HG03064 (cell line): ENCODE results near the gene MOV10L1.
A peak's percentile ranks its signal among the peaks of the same experiment; 100 is the strongest.

ENCODE experiments used
- ATAC-seq: cut with Tn5 transposase; IDR thresholded peaks from one replicate; pipeline ENCODE4 v1.9.1; 2021; ENCODE audit warnings: low read depth; ENCODE audit not compliant: unreplicated experiment

Gene MOV10L1

GRCh38 chr22:50184902-50185374 lies 95.1 kb downstream of the MOV10L1 start:
- no peak for ATAC-seq

DNA sequence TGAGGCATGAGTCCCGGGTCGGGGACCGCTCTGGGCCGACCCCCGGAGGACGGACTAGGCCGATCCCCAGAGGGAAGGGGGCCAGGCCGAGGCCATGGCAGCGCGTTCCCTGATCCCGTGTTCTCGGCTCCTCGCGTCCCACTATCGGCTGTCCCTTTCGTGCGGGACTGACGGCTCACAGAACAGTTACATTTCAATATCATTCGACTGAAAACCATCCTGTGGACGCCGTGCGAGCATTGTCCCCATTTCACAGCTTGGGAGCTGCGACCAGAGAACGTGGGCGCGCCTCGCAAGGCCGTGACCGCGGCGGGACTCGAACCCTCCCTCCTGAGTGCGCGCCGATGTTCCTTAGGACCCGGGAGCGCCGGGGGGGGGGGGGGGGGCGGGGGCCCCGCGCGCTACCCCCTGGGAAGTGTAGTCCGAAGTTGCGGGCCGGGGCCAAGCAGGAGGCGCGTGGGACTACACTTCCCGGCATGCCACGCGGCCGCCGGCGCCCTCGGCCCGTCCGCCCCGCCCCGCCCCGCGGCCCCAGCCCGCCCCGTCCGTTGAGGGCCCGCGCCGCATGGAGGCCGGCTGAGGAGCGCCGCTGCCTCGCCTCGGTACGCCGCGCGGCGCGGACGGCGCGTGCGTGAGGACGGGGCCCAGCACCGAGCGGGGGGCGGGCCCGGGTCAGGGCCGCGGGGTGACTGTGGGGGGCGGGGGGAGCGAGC lies 95.7 kb downstream of the MOV10L1 start, which contains the start of gene TRABD:
TRABD (plus strand) TSS at position 539 of the 713 bp plus-strand sequence. CDS start 7,148 bp downstream, outside the sequence.
- ATAC-seq: no peak

DNA sequence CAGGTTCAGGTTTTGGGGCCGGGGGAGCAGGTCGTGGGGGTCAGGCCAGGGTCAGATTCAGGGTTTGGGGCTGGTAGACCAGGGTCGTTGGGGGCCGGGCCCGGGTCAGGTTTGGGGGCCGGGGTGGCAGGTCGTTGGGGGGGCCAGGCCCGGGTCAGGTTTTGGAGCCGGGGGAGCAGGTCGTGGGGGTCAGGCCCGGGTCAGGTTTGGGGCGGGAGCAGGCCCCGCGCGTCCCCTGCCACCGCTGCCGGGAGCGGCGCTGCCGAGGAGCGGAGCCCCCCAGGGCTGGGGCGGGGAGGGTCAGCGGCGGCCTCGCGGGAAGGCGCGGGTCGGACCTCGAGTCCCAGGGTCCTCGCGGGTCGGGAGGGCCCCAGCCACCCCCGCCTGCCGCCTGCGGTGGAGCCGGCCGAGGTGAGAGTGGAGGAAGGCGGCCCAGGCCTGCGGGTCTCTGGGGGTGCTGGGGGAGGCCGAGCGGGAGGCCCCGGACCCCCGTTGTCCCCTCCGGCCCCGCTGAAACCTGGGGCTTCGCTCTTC lies 96.4 kb downstream of the MOV10L1 start:
- ATAC-seq: no peak

DNA sequence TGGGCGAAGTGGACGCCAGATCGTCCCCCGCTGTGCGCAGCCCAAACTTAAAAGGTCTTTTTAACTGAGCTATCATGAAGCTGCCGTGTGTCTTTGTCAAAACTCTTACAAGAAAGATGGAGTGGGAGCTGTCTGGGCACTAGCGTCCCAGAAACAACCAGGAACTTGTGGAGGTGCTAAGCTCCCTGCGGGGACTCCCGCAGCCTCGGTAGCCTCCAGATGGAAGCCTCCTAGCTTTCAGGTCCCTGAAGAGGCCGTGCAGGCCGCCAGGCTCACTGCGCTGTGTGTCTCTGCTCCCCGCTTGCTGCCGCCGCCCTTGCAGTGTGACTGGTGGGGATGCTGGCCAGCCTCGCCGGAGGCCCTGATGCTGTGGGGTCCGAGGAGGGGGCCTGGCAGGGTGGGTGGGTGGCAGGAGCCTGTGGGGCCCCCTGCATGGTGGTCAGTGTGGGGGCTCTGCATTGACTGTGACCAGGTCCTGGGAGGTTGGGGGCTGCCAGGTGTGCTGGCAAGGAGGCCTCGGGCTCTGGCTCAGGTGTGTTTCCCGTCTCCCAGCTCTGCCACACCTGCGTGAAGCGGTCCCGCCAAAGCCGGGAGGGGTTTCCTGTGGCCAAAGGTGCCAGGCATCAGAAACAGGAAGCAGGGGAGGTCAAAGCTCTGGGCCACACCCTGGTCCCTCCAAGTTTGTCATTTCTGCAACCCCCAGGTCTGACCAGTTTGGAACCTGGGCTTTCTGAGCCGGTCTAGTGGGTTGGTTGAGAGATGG lies 97.1 kb downstream of the MOV10L1 start:
- ATAC-seq: no peak

DNA sequence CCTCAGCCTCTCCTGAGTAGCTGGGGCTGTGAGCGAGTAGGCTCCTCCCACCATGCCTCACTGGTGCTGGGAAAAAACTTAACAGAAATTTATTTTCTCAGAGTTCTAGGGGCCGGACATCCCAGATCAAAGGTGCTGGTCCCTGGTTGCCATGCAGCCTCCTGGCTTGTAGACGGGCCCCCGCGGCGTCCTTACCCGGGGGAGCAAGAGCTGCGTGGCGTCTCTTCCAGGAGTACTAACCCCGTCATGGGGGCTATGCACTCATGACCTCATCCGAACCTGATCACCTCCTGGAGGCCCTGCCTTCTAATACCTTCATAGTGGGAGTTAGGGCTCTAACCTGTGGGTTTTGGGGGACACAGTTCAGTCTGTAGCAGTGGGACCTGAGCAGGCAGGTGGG lies 98.5 kb downstream of the MOV10L1 start:
- no peak for ATAC-seq

GRCh38 chr22:50189184-50189848 lies 99.5 kb downstream of the MOV10L1 start:
- ATAC-seq: no peak

DNA sequence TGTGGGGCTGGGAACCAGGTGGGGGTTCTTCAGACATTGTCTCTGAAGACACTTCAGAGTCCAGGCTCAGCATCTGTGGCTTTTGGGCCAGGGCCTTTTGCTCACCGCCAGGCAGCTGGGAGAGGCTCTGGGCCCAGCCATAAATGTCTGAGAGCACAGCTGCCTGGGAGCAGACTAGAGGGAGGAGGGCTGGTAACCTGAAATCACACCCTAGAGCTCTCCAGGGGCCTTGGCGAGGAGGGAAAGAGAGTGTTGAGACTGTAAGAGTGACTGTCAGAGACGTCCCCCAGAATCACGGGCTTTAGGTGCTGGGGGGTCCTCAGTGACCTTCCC lies 100.0 kb downstream of the MOV10L1 start:
- ATAC-seq: no peak

- ATAC-seq: peak; percentile 36
Observed at GRCh38 chr22:50190182-50190940, 100.6 kb downstream of the MOV10L1 start.

DNA sequence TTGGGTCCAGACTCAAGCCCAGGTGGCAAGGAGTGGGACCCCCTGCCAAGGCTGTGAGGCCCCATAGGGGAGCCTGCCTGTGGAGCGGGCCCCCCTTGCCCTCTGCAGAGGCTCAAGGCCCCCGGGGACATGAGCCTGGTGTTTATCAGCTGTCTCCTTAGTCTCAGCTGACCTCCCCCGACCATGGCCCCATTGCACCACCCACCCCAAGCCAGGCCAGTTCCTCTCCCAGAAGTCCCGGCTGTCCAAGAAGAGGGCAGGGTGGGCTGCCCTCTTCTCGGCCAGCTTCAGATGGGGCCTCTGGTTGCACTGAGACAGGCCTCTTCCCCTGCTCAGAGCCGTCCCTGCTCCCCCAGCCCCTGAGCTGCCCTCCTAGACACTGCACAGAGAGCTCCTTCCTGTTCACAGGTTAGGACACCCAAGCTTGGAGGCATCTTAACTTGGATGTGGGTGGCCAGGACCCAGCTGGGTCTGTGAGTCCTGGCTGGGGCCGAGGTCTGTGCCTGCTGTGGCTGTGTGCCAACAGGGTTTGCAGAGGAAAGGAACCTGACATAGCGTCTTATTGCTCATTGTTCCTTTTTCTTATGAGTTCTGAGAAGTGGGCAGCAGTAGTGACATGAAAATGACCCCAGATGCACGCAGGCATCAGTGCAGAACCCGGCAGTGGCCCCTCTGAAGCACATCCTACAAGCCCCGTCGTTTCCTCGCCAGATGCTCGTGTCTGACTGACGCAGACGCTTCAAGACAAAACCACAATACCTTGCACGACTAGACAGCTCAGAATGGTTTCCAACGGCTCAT lies 101.3 kb downstream of the MOV10L1 start:
- peak; percentile 28 for ATAC-seq

DNA sequence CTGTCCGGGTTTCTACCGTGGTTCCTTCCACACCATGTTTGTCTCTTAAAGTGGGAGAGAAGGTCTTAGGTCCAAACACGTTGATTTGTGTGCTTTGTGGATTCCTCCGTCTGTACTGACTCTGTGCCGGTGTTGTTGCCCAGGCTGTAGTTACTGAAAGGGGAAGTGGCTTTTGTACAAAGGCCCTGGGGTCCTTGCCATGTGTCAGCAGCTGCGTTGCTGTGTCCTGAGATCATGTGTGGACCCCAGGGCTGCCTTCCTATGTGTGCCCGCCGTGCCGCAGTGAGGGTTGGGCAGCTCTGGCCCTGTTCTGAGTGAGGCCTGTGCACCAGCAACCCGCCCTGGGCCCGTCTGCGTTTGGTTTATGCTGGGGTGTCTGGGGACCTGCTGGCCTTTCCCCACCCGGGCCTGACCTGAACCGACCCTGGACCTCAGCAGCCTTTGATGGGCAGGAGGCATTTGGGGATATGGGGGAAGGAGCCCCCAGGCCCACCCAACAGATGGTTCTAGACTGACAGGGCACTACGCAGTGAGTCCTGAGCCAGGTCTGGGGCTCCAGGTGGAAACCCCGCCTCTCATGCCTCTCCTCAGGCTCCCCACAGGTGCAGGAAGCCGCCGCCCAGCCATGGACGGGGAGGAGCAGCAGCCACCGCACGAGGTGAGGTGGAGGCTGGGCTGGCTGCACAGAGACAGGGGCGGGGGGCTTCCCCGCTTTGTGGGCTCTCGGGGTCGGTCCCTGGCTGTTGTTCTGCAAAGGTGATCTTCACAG lies 102.8 kb downstream of the MOV10L1 start:
- ATAC-seq: no peak

DNA sequence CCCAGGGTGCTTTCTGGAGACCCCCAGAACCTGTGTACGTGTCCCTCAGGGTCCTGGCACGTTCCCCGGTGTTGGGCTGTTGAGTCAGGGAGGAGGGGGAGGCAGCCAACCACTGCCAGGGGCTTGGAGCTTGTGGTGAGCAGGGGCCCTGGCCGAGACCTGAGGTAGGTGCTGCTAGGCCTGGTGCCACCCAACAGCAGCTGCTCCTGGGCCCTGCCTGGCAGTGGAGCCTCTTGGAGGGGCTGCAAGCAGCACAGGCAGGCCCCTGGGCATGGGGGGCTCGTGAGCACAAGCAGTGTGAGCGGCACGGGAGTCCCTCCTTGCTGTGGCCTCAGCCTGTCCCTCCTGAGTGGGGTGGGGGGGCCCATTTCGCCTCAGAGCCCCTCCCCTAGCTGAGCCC lies 103.8 kb downstream of the MOV10L1 start:
- no peak for ATAC-seq

- no peak for ATAC-seq
Observed at GRCh38 chr22:50194037-50194805, 104.4 kb downstream of the MOV10L1 start.

DNA sequence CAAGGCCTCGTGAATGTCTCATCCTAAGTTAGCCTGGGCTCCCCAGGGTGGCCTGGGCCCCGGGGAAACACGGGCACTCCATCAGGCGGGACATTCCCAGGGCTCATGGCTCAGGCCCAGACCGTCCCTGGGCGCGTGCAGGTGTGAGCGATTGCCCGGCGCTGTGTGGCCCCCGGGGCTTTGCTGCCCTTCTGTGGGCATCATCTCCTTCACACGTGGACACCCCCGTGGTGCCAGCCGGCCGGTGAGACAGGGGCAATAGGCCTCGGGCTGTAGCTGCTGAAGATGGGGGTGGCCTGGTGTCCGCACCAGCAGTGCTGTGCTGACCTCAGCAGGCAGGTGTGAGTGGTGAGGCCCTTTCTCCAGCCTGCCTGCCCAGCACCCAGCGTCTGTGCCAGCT lies 106.5 kb downstream of the MOV10L1 start:
- no peak for ATAC-seq

DNA sequence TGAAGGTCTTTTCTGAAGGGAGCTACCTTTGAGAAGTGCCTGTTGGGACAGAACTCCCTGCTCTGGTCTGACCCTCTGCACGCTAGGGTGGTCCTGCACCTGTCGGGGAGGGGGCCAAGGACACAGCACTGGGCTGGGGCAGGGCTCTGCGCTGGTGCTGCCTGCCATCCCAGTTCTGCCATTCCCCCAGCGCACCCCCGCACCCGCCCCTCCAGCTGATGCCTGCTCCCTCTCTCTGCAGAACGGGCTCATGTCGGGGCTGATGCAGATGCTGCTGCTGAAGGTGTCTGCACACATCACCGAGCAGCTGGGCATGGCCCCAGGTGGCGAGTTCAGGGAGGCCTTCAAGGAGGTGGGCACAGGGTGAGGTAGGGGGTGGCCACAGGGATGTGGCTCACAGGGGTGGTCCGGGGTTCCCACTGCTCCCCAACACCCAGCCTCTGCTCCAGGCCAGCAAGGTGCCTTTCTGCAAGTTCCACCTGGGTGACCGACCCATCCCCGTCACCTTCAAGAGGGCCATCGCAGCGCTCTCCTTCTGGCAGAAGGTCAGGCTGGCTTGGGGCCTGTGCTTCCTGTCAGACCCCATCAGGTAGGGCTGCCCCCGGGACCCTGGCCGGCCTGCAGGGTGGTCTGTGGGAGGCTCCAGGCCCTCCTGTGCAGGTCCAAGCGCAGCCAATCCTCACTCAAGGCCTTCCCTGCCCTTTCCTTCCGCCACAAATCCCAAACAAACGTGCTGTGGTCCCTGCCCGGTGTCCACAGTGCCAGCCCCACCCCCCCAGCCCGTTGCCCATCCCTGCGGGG lies 107.4 kb downstream of the MOV10L1 start:
- ATAC-seq: no peak

DNA sequence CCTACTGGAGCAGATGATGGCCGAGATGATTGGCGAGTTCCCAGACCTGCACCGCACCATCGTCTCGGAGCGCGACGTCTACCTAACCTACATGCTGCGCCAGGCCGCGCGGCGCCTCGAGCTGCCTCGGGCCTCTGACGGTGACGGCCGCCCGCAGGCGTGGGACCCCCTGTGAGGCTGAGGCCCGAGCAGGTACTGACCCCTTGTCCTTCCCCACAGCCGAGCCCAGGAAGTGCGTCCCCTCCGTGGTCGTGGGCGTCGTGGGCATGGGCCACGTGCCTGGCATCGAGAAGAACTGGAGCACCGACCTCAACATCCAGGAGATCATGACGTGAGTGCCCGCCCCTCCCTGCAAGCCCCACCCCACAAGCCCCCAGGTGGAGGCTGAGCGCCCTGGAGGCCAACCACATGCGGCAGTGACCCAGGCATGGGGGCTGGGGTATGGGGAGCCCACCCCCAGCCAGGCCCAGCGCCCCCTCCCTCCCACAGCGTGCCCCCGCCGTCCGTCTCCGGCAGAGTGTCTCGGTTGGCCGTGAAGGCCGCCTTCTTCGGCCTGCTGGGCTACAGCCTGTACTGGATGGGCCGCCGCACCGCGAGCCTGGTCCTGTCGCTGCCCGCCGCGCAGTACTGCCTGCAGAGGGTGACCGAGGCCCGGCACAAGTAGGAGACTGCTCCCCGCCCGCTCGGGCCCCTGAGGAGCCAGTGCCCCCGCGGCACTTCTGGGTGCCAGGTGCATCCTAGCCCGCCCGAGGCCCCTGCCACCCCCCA lies 108.2 kb downstream of the MOV10L1 start:
- ATAC-seq: no peak

DNA sequence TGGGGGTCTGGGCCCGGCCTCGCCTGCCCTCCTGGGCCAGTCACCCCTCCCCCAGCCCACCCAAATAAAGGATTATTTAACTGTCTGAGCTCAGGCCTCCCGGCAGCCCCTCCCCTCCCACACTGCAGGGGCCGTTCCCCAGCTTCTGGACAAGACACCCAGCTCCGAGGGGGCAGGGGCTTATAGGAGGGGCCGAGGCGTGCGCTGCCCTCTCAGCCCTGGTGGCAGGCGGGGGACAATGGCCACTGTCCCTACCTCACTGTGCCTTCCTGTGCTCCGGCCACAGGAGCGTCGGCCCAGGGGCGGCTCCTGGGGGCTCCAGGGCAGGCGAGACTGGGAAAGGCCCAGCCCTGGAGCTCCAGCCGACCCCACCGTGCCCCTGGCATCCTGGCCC lies 108.8 kb downstream of the MOV10L1 start:
- no peak for ATAC-seq

- ATAC-seq: no peak
Observed at GRCh38 chr22:50199251-50199721, 109.5 kb downstream of the MOV10L1 start.
